ENCODE measurements around the gene RPRD1A.

DNA sequence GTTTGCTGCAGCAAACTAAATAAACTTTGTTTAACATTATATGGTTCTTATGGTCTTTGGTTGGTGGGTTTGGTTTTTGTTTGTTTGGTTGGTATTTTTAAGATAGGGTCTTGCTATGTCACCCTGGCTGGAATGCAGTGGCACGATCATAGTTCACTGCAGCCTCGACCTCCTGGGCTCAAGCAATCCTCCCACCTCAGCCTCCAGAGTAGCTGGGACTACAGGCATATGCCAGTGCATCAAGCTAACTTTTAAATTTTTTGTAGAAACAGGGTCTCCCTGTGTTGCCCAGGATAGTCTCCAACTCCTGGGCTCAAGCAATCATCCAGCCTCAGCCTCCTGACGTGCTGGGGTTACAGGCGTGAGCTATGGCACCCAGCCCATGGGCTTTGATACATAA, 7.1 kb upstream of the RPRD1A start:
- TF ChIP-seq POLR2A (IDR thresholded peaks at IDR 0.05; ENCODE audit: low read depth, low read length) (no peak), POLR2AphosphoS5 (IDR thresholded peaks at IDR 0.05; ENCODE audit: low read depth, low read length) (no peak), TAF1 (IDR thresholded peaks at IDR 0.05; ENCODE audit: borderline replicate concordance, low read depth, low read length) (no peak)
